NCI-H526 (cell line): ENCODE results near the gene ABCA6.

Experiments used
- DNase-seq, 2 experiments: peaks; one replicate each; lab custom pipeline; 2025; lab: John Stamatoyannopoulos, UW

Gene ABCA6

DNA sequence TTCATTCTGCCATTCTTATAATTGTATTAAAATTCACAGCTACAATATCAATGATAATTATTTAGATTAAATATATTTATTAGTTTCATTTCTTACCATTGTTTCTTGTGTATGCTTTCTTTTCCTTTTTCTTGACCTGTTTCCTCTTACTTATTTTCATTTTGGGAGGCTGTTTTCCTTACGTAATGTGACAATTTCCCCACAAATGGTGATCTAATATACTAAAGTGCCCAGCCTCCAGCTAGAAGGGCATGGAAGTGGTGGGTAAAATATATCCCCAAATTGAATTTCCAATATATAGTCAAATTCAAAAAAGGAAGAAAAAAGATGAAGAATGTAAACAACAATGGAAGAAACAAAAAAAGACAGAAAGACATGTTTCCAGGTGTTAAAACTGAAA is 1.5 kb upstream of the ABCA6 start:
- DNase-seq: no peak

DNA sequence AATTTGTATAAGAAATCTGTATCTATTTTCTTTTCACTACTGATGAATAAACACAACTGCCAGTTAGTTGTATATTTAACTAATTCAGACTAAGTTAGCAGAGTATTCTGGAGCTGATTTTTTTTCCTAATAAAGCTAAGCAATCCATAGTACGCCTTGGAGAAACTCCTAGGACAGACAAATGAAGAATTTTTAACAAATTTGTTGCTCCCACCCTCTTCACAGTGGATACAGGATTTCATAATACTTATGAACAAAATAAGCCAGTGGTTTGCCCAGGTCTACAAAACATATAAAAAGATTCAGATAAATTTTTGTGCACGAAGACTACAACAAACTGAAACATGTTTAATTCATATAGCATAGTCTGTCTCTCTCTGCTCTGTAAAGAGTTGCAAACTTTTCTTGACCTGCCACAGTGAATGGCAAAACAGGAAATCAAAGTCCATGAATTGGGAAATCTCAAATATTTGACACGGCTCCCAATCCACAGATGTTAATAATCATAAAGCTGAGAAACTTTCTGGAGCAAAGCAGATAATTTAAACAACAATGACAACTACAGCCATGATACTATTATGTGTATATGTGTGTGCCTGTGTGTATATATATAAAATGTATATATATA is 594 bp upstream of the ABCA6 start:
- DNase-seq: no peak

- DNase-seq: no peak
These were observed 7.6 kb downstream of the ABCA6 start for GRCh38 chr17:69134112-69134511.

DNA sequence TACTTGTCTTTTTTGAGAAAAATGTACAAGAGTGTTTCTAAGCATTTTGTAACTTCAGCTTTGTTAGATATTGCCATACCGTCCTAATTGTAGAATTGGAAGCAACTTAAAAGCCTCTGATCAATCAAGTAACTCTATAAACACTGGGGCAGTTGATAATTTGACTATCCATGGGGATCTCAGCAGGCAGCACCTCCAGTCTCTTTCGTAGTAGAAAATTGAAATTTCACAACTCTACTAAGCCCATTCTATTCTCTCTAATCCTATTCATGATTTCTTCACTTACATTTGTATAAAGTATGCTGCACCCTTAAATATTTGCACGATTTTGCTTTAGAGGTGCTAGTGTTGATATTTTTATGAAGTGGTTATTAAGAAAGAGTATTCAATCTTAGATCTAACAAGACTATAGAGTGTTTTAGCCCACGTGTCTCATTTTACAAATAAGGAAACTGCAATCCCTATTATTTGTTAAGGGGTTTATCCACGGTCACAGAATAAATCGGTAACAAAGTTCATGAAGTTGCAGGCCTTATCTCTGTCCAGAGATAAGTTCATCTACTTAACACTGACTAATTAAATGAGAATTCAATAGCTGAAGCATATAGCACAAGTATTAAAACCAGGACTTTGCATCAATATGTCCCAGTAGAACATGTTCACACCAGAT is 10.9 kb downstream of the ABCA6 start:
- DNase-seq: no peak

DNA sequence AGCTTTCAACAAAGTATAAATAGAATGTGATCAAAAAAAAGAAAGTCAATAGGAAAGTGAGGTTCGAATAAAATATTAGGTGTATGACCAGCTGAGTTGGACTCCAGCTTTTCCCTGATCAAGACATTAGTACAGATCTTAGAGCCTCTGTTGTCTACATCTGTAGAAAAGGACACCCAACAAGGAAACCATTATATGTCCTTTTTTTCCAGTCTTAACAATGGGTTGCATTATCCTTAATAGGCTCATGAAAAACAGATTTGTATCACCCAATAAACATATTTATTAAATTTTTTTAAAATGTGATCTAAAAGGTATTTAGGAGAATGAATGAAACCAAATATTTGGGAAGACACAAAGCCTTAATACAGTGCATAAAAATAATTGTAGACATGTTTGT is 18.1 kb downstream of the ABCA6 start:
- no peak for DNase-seq

DNA sequence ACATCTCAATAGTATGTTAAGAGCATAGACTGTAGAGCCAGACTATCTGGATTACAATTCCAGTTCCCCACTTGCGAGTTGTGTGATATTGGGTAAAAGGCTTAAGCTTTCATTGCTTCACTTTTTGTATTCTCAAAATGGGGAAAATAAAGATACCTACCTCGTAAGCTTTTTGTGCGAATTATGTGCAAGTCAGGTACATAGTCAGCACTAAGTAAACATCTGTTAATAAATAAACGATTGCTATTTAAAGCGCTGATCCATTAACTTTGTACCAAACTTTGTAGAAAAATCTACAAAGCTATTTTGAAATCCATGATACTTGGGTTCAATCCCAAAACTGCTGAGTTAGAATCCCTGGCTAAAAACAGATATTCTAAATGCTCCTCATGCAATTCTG is 19.6 kb downstream of the ABCA6 start:
- DNase-seq: no peak

GRCh38 chr17:69117855-69118784 is 23.6 kb downstream of the ABCA6 start:
- DNase-seq: no peak

- no peak for DNase-seq
These were observed 29.9 kb downstream of the ABCA6 start for GRCh38 chr17:69111794-69112193.

- no peak for DNase-seq
These were observed 35.6 kb downstream of the ABCA6 start for GRCh38 chr17:69105907-69106730.

- peak in 1 of 2 experiments; percentile 2 for DNase-seq
These were observed 38.0 kb downstream of the ABCA6 start for GRCh38 chr17:69103557-69104233.

GRCh38 chr17:69098625-69099024 is 43.1 kb downstream of the ABCA6 start:
- DNase-seq: no peak

DNA sequence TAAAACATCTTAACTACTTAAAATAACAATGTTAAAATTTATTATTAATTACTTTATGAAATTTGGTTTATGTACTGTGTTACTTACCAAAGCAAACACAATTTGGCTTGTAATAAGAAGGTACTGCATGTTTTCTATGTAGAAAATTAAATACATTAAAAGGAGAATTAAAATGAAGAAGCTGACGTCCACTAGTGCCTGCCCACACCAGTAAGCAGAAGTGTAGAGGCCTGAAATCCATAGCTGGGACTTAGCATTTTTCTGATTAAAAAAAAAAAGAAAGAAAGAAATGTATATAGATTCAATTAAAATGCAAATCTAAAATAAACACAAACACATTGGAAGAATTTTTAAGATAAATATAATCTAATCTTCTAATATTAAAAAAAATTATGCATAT is 45.2 kb downstream of the ABCA6 start:
- DNase-seq: no peak

- no peak for DNase-seq
These were observed 47.7 kb downstream of the ABCA6 start for GRCh38 chr17:69093995-69094394.

DNA sequence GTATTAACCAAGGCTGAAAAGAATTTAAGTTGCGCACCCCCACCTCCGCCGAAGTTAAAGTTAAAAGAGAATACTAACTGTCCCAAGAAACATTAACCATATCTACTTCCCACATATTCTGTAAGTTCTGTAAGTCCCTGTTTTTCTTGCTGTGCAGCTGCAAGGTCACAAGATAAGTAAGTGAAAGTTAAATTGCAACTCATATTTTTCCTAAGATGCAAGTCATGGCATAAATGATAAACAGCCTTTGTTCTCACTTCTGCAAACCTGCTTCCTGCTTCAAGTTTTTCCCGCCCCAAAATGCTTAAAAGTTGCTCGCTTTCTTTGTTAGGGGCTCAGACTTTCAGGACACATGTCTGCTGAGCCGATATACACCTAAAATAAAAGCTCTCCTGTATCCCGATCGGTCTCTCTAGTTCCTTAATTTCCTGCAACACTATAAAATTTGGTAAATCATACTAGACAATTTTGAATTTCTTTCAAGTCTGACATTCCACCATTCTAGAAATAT is 48.4 kb downstream of the ABCA6 start:
- DNase-seq: no peak

DNA sequence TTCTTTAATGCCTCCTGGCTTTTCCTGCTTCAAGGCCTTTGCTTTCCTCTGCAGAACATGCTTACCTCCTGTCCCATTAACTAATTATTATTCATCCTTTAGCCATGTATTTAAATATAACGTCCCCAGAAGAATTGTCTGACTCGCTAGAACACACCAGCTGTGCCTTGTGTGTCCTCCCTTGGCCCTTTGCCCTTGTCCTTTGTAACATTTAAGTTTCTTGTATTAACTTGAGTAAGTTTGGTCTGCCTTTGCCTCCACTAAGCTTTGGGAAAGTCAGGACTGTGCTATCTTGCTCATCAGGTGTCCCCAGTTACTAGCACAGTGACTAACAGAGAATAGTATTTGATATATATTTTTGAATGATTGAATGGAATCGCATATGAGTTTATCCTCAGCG is 51.3 kb downstream of the ABCA6 start:
- DNase-seq: no peak

DNA sequence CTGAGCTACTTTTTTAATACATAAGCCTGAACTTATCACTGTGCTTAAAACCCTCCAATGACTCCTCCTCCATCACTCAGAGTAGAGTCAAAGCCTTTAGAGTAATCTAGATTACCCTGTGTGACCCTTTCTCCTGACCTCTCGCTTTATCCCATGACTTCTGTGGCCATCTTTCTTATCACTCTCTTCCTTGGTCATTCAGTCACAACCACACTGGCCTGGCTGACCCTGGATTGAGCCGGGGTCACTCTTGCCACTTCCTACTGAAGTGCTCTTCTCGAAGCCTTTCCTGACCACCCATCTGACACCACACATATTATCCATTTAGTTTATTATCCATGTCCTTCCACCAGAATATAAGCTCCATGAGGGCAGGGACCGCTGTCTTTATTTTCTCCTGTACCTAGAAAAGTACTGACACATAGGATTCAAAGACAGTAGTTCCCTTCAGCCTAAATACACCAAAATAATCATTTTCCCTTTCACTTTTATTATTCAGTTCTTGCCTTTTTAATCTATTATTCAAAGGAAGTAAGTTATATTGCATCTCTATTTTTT is 53.0 kb downstream of the ABCA6 start:
- DNase-seq: no peak

DNA sequence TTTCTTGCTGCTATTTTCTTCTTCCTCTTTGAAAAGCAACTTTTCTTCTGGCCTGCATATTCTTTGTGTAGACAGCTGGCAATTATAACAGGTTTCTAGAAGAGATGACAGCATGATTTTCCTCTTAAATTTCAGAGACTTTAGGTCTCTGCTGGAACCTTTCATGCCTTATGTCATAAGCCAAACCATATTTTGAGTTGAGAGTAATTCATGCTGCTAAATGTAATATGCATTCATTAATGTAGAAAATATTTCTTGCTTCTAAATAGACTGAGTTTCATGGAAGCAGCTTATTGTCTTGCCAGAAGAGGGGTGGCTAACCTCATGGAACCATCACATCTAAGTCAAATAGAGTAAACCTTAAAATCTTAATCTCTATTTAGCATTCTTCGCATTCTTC is 55.1 kb downstream of the ABCA6 start:
- DNase-seq: no peak

DNA sequence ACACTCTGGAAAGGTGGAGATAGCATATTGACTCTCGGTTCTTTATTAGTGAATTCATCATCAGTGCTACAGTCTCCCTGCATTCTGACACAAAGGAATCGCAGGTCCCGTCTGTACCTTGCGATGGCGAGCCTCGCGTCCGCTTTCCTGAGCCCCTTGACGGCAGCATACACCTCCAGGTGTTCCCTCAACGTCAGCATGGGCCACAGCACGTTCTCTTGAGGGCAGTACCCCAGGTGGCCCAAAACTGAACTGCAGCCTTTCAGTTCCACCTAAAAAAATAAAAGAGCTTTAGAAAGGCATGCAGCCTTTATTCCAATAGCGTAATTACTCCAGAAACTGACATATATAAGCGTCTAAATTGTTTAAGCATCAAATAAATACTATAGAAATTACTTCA is 56.8 kb downstream of the ABCA6 start:
- peak; percentile 33 to 46 for DNase-seq

- DNase-seq: no peak
These were observed 59.0 kb downstream of the ABCA6 start for GRCh38 chr17:69082696-69083095.

DNA sequence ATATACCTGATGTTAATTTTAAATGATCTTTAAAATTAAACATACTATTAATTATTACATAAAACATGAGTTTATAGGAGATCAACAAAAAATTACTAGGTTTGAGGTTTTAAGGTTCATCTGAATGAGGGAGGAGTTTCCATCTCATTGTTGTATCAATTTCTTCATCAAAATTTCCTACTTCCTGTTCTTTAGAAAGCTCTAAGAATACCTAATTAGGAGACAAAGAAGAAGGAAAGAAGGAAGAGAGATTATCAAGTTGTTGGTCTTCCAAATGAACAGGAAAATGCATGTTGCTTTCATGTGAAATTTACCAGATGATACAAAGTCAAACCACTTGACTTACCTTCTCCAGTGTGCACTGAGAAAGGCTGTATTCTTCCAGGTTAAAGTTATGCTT is 62.8 kb downstream of the ABCA6 start:
- DNase-seq: no peak

- no peak for DNase-seq
These were observed 65.9 kb downstream of the ABCA6 start for GRCh38 chr17:69075823-69076222.
